Activated CD4-positive, alpha-beta memory T cell treated with anti-CD3 and anti-CD28 coated beads, Interleukin-2, amount 10 ng/mL, durations not matched to agents 7 days and 5 days (primary cell): Measurements from ENCODE around the gene ALOX15. TPM values are rescaled to one million over a fixed set of nuclear protein-coding genes. Genes with fewer than 3 reads are reported as not detected.

ENCODE experiments used
- CTCF ChIA-PET: fragments of 350-600 bp; sonication (Branson Sonifier 250); formaldehyde crosslinking; loops from one replicate; lab custom pipeline; 2021; ENCODE audit warnings: antibody characterized with exemption, inconsistent platforms; lab: Charles Lee
- POLR2A ChIA-PET: fragments of 350-600 bp; sonication (Branson Sonifier 250); formaldehyde crosslinking; loops from one replicate; lab custom pipeline; 2021; ENCODE audit warnings: antibody characterized with exemption; lab: Charles Lee
- DNase-seq: peaks from one replicate; pipeline ENCODE4 v3.0.0-alpha.2; 2020
- H3K27ac Mint-ChIP-seq: one replicate; pipeline ENCODE4 v1.8.0; 2021; ENCODE audit warnings: mild to moderate bottlenecking, mixed read lengths
- H3K27me3 Mint-ChIP-seq: one replicate; pipeline ENCODE4 v1.8.0; 2021; ENCODE audit warnings: mixed read lengths
- H3K36me3 Mint-ChIP-seq: one replicate; pipeline ENCODE4 v1.8.0; 2021; ENCODE audit warnings: low read depth, mixed read lengths
- H3K4me1 Mint-ChIP-seq: one replicate; pipeline ENCODE4 v1.8.0; 2021; ENCODE audit warnings: mixed read lengths
- H3K4me3 Mint-ChIP-seq: one replicate; pipeline ENCODE4 v1.8.0; 2021; ENCODE audit warnings: mild to moderate bottlenecking, mixed read lengths
- H3K9me3 Mint-ChIP-seq: one replicate; pipeline ENCODE4 v1.8.0; 2021; ENCODE audit warnings: mixed read lengths
- total RNA-seq, 2 experiments: library from RNA; stranded (reverse); gene quantifications; one replicate each; pipeline ENCODE4 v1.2.3, GENCODE V29; 2021

ALOX15 gene
- total RNA-seq, 2 experiments from 2014 or later: not detected

- Mint-ChIP-seq H3K4me1 (peaks cover 1% of the 10 kb centered on the region), H3K27ac (no peak overlapping the region), H3K4me3 (no peak overlapping the region), H3K36me3 (no peaks in the 10 kb centered on the region), H3K9me3 (no peaks in the 10 kb centered on the region), H3K27me3 (peaks cover 46% of the 10 kb centered on the region)
- DNase-seq: no peak
- POLR2A ChIA-PET: no interaction called here
- CTCF ChIA-PET: no interaction called here
These were observed 55.9 kb downstream of the ALOX15 start for GRCh38 chr17:4585638-4585994.

- CTCF ChIA-PET: no interaction called here
- H3K27ac Mint-ChIP-seq: no peak overlapping the region
- no peak overlapping the region for H3K4me3 Mint-ChIP-seq
- no peaks in the 10 kb centered on the region for H3K9me3 Mint-ChIP-seq
- H3K27me3 Mint-ChIP-seq: peaks cover 46% of the 10 kb centered on the region
- POLR2A ChIA-PET: no interaction called here
- H3K4me1 Mint-ChIP-seq: peaks cover 1% of the 10 kb centered on the region
- no peak for DNase-seq
- no peaks in the 10 kb centered on the region for H3K36me3 Mint-ChIP-seq
These were observed 56.4 kb downstream of the ALOX15 start for GRCh38 chr17:4584917-4585637.

GRCh38 chr17:4584101-4584916 is 57.2 kb downstream of the ALOX15 start, which contains the start of gene SMTNL2:
SMTNL2 (plus strand) TSS chr17:4584529; CDS start chr17:4584606, 77 bp downstream.
- ChIA-PET CTCF (no interaction called here), POLR2A (no interaction called here)
- Mint-ChIP-seq H3K36me3 (no peaks in the 10 kb centered on the region), H3K27ac (no peak within 1 kb of the TSS), H3K27me3 (peaks cover 46% of the 10 kb centered on the region), H3K9me3 (no peaks in the 10 kb centered on the region), H3K4me3 (no peak within 1 kb of the TSS), H3K4me1 (peaks cover 1% of the 10 kb centered on the region)
- DNase-seq: no peak

GRCh38 chr17:4583782-4584100 is 57.7 kb downstream of the ALOX15 start:
- peaks cover 1% of the 10 kb centered on the region for H3K4me1 Mint-ChIP-seq
- H3K27me3 Mint-ChIP-seq: peaks cover 46% of the 10 kb centered on the region
- H3K36me3 Mint-ChIP-seq: no peaks in the 10 kb centered on the region
- POLR2A ChIA-PET: no interaction called here
- CTCF ChIA-PET: no interaction called here
- no peak overlapping the region for H3K27ac Mint-ChIP-seq
- H3K4me3 Mint-ChIP-seq: no peak overlapping the region
- no peaks in the 10 kb centered on the region for H3K9me3 Mint-ChIP-seq
- no peak for DNase-seq

- ChIA-PET CTCF (interaction anchor here (4.9 kb wide), 1 partner anchor 16 kb away, joined by 16 read pairs; no protein-coding TSS in a partner anchor), POLR2A (no interaction called here)
- Mint-ChIP-seq H3K4me1 (peaks cover 1% of the 10 kb centered on the region), H3K27me3 (peaks cover 46% of the 10 kb centered on the region), H3K27ac (no peak overlapping the region), H3K9me3 (no peaks in the 10 kb centered on the region), H3K36me3 (no peaks in the 10 kb centered on the region), H3K4me3 (no peak overlapping the region)
- DNase-seq: no peak
These were observed 58.3 kb downstream of the ALOX15 start for GRCh38 chr17:4583206-4583605.

- peaks cover 46% of the 10 kb centered on the region for H3K27me3 Mint-ChIP-seq
- H3K9me3 Mint-ChIP-seq: no peaks in the 10 kb centered on the region
- CTCF ChIA-PET: interaction anchor here (4.9 kb wide), 1 partner anchor 16 kb away, joined by 16 read pairs; no protein-coding TSS in a partner anchor
- H3K4me3 Mint-ChIP-seq: no peak overlapping the region
- no peak for DNase-seq
- POLR2A ChIA-PET: no interaction called here
- no peaks in the 10 kb centered on the region for H3K36me3 Mint-ChIP-seq
- no peak overlapping the region for H3K27ac Mint-ChIP-seq
- peaks cover 1% of the 10 kb centered on the region for H3K4me1 Mint-ChIP-seq
These were observed 58.8 kb downstream of the ALOX15 start for GRCh38 chr17:4582691-4583090.

- peaks cover 1% of the 10 kb centered on the region for H3K4me1 Mint-ChIP-seq
- no peak overlapping the region for H3K27ac Mint-ChIP-seq
- no peaks in the 10 kb centered on the region for H3K9me3 Mint-ChIP-seq
- no peak overlapping the region for H3K4me3 Mint-ChIP-seq
- POLR2A ChIA-PET: no interaction called here
- H3K27me3 Mint-ChIP-seq: peaks cover 46% of the 10 kb centered on the region
- no peak for DNase-seq
- no peaks in the 10 kb centered on the region for H3K36me3 Mint-ChIP-seq
- CTCF ChIA-PET: interaction anchor here (4.9 kb wide), 1 partner anchor 15 kb away, joined by 16 read pairs; no protein-coding TSS in a partner anchor
These were observed 59.4 kb downstream of the ALOX15 start for GRCh38 chr17:4582101-4582501.

Other genes starting within 250 kb of the ALOX15 start
- gene SPNS3, start 207.7 kb downstream of the ALOX15 start, total RNA-seq: 10 to 100 TPM; 14.1 to 14.2 TPM
- gene SPNS2, start 142.8 kb downstream of the ALOX15 start, total RNA-seq: under 1 TPM; 0.15 to 0.60 TPM
- 10 to 100 TPM; 36.7 to 37.7 TPM for gene MYBBP1A, start 86.3 kb downstream of the ALOX15 start, total RNA-seq
- not detected for gene GGT6, start 81.1 kb downstream of the ALOX15 start, total RNA-seq
- not detected for gene SMTNL2, start 57.1 kb downstream of the ALOX15 start, total RNA-seq
- gene PELP1, start 62.5 kb upstream of the ALOX15 start, total RNA-seq: 10 to 100 TPM; 67.7 to 69.2 TPM
- gene ARRB2, start 69.0 kb upstream of the ALOX15 start, total RNA-seq: 100 to 1,000 TPM; 372 to 378 TPM
- gene MED11, start 89.8 kb upstream of the ALOX15 start, total RNA-seq: 10 to 100 TPM; 24.6 to 25.3 TPM
- under 1 TPM in 1 of 2 experiments, not detected in 1; 0.10 TPM for gene ZMYND15, start 98.2 kb upstream of the ALOX15 start, total RNA-seq
- 1 to 10 TPM; 2.2 to 2.6 TPM for gene CXCL16, start 98.2 kb upstream of the ALOX15 start, total RNA-seq
- under 1 TPM in 1 of 2 experiments, not detected in 1; 0.35 TPM for gene TM4SF5, start 130.2 kb upstream of the ALOX15 start, total RNA-seq
- gene VMO1, start 144.7 kb upstream of the ALOX15 start, total RNA-seq: under 1 TPM in 1 of 2 experiments, not detected in 1; 0.40 TPM
- gene GLTPD2, start 147.3 kb upstream of the ALOX15 start, total RNA-seq: not detected
- 100 to 1,000 TPM; 118 to 121 TPM for gene PSMB6, start 154.5 kb upstream of the ALOX15 start, total RNA-seq
- gene PLD2, start 165.5 kb upstream of the ALOX15 start, total RNA-seq: 10 to 100 TPM; 17.4 to 20.7 TPM
- 100 to 1,000 TPM; 107 to 109 TPM for gene MINK1, start 191.7 kb upstream of the ALOX15 start, total RNA-seq